H1 (cell line): ENCODE data around the gene DUS1L. TPM values are rescaled to one million over a fixed set of nuclear protein-coding genes. Genes with fewer than 3 reads are reported as not detected.

ENCODE experiments used
- BRCA1 ChIP-seq: IDR thresholded peaks from 2 replicates; pipeline ENCODE4 v1.6.1; 2012; ENCODE audit warnings: low read depth, low read length, improper control_type of control experiment
- CHD7 ChIP-seq: fragments of 300-600 bp; sonication (generic); IDR thresholded peaks from 2 replicates; pipeline ENCODE4 v1.7.1; 2012; ENCODE audit warnings: low read length, moderate library complexity, mild to moderate bottlenecking, inconsistent platforms; ENCODE audit not compliant: insufficient replicate concordance
- FOSL1 ChIP-seq: IDR thresholded peaks from 2 replicates; pipeline ENCODE4 v1.6.1; 2011; ENCODE audit warnings: mild to moderate bottlenecking, low read depth, low read length, moderate library complexity; ENCODE audit not compliant: insufficient read depth
- NANOG ChIP-seq: IDR thresholded peaks from 2 replicates; pipeline ENCODE4 v1.6.1; 2011; ENCODE audit warnings: low read length, low read depth, mild to moderate bottlenecking, inconsistent platforms; ENCODE audit not compliant: insufficient read depth, poor library complexity, severe bottlenecking
- SIRT6 ChIP-seq: IDR thresholded peaks from one replicate; pipeline ENCODE4 v1.7.1; 2012; ENCODE audit warnings: low read length, inconsistent platforms
- polyA plus RNA-seq, 7 experiments: library from polyadenylated mRNA; depleted of rRNA in 3 of 7; stranded (reverse) in 5 of 7; unstranded in 2 of 7; fragments of >200 nt in 5 of 7; fragments of 200-250 nt in 2 of 7; gene quantifications; 1 replicate in 5 of 7; 2 replicates in 1 of 7; 4 replicates in 1 of 7; pipeline versions ENCODE4 v1.2.1 to v1.2.3, GENCODE V29; 2011 to 2013; ENCODE audit warnings: missing spikeins in 2 of 7, mixed read lengths in 2 of 7
- total RNA-seq: library from RNA; stranded (reverse); fragmentation: NEBNext Ultra II Directional; extraction: Animal tissue kit (Norgen Biotek cat#: 25700); gene quantifications from 2 replicates; pipeline ENCODE4 v1.2.1, GENCODE V29; 2021

Gene DUS1L
- total and polyA plus RNA-seq, 2 of the 8 experiments (the other 6 are each of a cell fraction or from before 2014, with no cell fraction given), result 34.5 to 69.1 TPM

- no peak for TF ChIP-seq CHD7
- TF ChIP-seq BRCA1, result no peak
- TF ChIP-seq SIRT6, result no peak
- no peak for TF ChIP-seq FOSL1
- TF ChIP-seq NANOG, result no peak
- TF ChIP-seq, all 59 proteins: peak for 0
These were observed 19.6 kb downstream of the DUS1L start (continued) for GRCh38 chr17:82045936-82046484.
